Upper lobe of left lung (tissue), 6 donors: Measurements from ENCODE around the gene CCDC82. TPM values are rescaled to one million over a fixed set of nuclear protein-coding genes. Genes with fewer than 3 reads are reported as not detected.
A peak's percentile ranks its signal among the peaks of the same experiment; 100 is the strongest.

Experiments used
- ATAC-seq, 2 donors: fragments of 200-7000 bp; cut with Tn5 transposase; one replicate each; pipeline ENCODE4 v1.9.1; 2022; ENCODE audit warnings: mild to moderate bottlenecking in 2 of 2, moderate library complexity in 2 of 2; ENCODE audit not compliant: low FRiP score in 2 of 2
- DNase-seq, 2 donors: peaks; one replicate each; pipeline ENCODE4 v3.0.0-alpha.2; 2019 to 2020
- H3K27ac ChIP-seq, 4 donors: fragments of 200-600 bp; sonication (generic); one replicate each; pipeline ENCODE4 v1.5.1; 2016 to 2019
- H3K27me3 ChIP-seq, 4 donors: fragments of 200-600 bp; sonication (generic); one replicate each; pipeline ENCODE4 v1.5.1; 2017 to 2019
- H3K36me3 ChIP-seq, 4 donors: fragments of 200-600 bp; sonication (generic); one replicate each; pipeline ENCODE4 v1.5.1; 2016 to 2019
- H3K4me1 ChIP-seq, 4 donors: fragments of 200-600 bp; sonication (generic); one replicate each; pipeline ENCODE4 v1.5.1; 2018 to 2019
- H3K4me3 ChIP-seq, 4 donors: fragments of 200-600 bp; sonication (generic); one replicate each; pipeline ENCODE4 v1.5.1; 2017 to 2019; ENCODE audit warnings: mild to moderate bottlenecking in 2 of 4, moderate library complexity in 1 of 4
- H3K9me3 ChIP-seq, 4 donors: fragments of 200-600 bp; sonication (generic); one replicate each; pipeline ENCODE4 v1.5.1; 2018 to 2019
- EP300 ChIP-seq, 4 donors: sonication (generic); formaldehyde crosslinking; IDR thresholded peaks; one replicate each; pipeline ENCODE4 v1.5.1; 2017; ENCODE audit warnings: antibody characterized with exemption in 4 of 4, control low read depth in 2 of 4
- POLR2A ChIP-seq, 4 donors: fragments of 450-650 bp; IDR thresholded peaks; one replicate each; pipeline ENCODE4 v1.5.1; 2016 to 2017; ENCODE audit warnings: antibody characterized with exemption in 4 of 4, mild to moderate bottlenecking in 2 of 4
- POLR2AphosphoS5 ChIP-seq, 2 donors: sonication (generic); formaldehyde crosslinking; IDR thresholded peaks; one replicate each; pipeline ENCODE4 v1.5.1; 2017; ENCODE audit warnings: antibody characterized with exemption in 2 of 2
- WGBS, 2 donors: methylation state at CpG; one replicate each; pipeline ENCODE4 v1.1.5; 2017 to 2018; 5-methylcytosine and 5-hydroxymethylcytosine counted together
- total RNA-seq, 6 donors: library from RNA; depleted of rRNA in 4 of 6; stranded (reverse); fragments of >200 nt in 4 of 6; gene quantifications; one replicate each; pipeline versions ENCODE4 v1.1.0 to v1.2.1, GENCODE V29; 2016 to 2021
- TF ChIP-seq, protein P1 (sequence below), 6 experiments: fragments of 450-650 bp in 4 of 6; fragments of 200-600 bp in 2 of 6; sonication (generic) in 2 of 6; IDR thresholded peaks; one replicate each; pipeline ENCODE4 v1.5.1; 2016 to 2019; ENCODE audit warnings: antibody characterized with exemption in 6 of 6
- donor health status: DM: no; HTN: no; CAD: no; lungs with moderate emphysema.
- donor health status: DM: no; HTN: yes; CAD: no; lungs with severe emphysema.

Gene CCDC82
- total RNA-seq, 6 donors from 2014 or later = 21.0 to 116 (median 32.9) TPM

DNA sequence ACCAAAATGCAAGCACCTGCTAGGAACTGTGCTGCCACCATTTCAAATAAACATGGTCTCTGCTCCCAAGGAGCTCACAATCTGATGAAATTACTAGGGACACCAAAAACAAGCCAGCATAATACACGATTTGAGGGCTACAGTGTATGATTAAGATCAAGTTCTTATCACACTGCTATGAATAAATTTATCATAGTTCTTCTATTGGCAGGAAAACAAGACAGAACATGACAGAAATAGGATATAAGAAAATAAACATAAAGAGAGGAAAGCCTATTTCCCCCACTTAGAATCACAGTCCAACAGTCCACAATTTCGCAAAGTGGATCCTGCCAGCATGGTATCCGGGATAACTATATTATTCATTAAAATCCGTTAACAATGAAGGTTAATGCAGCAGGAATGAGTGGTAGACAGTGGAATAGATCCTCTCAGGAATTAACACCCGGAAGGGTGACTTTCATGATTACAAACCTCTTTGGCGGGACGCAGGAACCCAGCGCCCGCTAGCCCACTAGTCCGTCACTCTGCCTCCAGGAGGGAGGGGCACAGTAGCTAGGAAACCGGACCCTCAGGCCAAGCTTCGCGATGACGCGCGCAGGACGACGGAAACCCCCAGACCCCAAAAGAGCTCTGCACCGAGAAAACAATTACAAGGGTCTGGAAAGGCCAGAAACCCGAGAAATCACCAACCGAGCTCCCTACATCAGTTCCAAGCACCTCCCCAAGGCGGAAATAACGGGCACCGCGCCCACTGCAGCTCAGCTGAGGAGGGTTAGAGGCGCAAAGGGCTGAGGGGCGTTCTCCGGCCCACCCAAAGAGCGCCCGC lies 607 bp downstream of the CCDC82 start:
- H3K4me1 ChIP-seq = peaks cover 16 to 33% (median 22%) of the 10 kb centered on the region in 4 donors
- H3K4me3 ChIP-seq = peak overlapping the region; percentile 86 to 96 (median 93)
- no peaks in the 10 kb centered on the region for H3K36me3 ChIP-seq
- ATAC-seq = peak; percentile 71 to 78
- H3K9me3 ChIP-seq = no peaks in the 10 kb centered on the region
- WGBS, 2 donors = 0 to 1% methylated on average over 26 of the region's 30 CpGs
- peak overlapping the region; percentile 92 to 98 (median 94) for H3K27ac ChIP-seq
- no peak for TF ChIP-seq EP300 (IDR thresholded peaks at IDR 0.05)
- TF ChIP-seq, protein P1, sequence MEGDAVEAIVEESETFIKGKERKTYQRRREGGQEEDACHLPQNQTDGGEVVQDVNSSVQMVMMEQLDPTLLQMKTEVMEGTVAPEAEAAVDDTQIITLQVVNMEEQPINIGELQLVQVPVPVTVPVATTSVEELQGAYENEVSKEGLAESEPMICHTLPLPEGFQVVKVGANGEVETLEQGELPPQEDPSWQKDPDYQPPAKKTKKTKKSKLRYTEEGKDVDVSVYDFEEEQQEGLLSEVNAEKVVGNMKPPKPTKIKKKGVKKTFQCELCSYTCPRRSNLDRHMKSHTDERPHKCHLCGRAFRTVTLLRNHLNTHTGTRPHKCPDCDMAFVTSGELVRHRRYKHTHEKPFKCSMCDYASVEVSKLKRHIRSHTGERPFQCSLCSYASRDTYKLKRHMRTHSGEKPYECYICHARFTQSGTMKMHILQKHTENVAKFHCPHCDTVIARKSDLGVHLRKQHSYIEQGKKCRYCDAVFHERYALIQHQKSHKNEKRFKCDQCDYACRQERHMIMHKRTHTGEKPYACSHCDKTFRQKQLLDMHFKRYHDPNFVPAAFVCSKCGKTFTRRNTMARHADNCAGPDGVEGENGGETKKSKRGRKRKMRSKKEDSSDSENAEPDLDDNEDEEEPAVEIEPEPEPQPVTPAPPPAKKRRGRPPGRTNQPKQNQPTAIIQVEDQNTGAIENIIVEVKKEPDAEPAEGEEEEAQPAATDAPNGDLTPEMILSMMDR (IDR thresholded peaks at IDR 0.05) = peak in 1 of 6 experiments; percentile 32
- DNase-seq = peak in 1 of 2 donors; percentile 56
- H3K27me3 ChIP-seq = no peaks in the 10 kb centered on the region

DNA sequence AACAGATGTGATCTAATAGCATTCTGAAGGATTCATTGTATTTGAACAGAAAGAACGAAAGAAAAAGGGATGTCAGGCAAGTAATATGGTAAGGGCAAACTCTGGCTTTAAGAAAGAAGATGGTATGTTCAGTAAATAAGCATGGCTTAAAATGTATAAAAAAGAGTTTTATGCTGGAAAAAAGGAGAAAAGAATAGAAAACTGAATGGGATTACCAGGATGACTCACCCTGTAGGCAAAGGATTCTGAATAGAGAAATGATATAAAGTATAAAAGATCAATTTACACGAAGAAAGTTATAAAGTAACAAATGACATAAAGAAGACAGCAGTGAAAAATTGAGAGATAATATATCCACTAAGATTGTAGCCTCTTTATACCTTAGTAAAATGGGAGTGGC lies 4.5 kb downstream of the CCDC82 start:
- H3K36me3 ChIP-seq = peaks cover 3 to 30% (median 5%) of the 10 kb centered on the region in 4 donors
- no peak for DNase-seq
- TF ChIP-seq POLR2A (IDR thresholded peaks at IDR 0.05) (no peak), POLR2AphosphoS5 (IDR thresholded peaks at IDR 0.05) (no peak), EP300 (IDR thresholded peaks at IDR 0.05) (no peak)
- TF ChIP-seq, protein P1 (IDR thresholded peaks at IDR 0.05) = no peak
- H3K4me1 ChIP-seq = peaks cover 10 to 19% (median 16%) of the 10 kb centered on the region in 4 donors
- no peaks in the 10 kb centered on the region for H3K9me3 ChIP-seq
- H3K4me3 ChIP-seq = no peak overlapping the region
- no peak overlapping the region for H3K27ac ChIP-seq
- 77 to 91% methylated on average over 2 of the region's 2 CpGs for WGBS, 2 donors
- no peak for ATAC-seq
- H3K27me3 ChIP-seq = no peaks in the 10 kb centered on the region

- TF ChIP-seq POLR2A (IDR thresholded peaks at IDR 0.05) (no peak), POLR2AphosphoS5 (IDR thresholded peaks at IDR 0.05) (no peak), EP300 (IDR thresholded peaks at IDR 0.05) (no peak)
- TF ChIP-seq, protein P1 (IDR thresholded peaks at IDR 0.05) = no peak
- no peak for ATAC-seq
- Histone ChIP-seq H3K36me3 (peaks cover 3 to 36% (median 5%) of the 10 kb centered on the region in 4 donors), H3K4me1 (peaks cover 10 to 19% (median 16%) of the 10 kb centered on the region in 4 donors), H3K27ac (no peak overlapping the region), H3K27me3 (no peaks in the 10 kb centered on the region), H3K9me3 (no peaks in the 10 kb centered on the region), H3K4me3 (no peak overlapping the region)
- DNase-seq = no peak
- whole genome bisulfite sequencing, 2 donors = 61 to 63% methylated on average over 3 of the region's 3 CpGs
These were observed 5.6 kb downstream of the CCDC82 start for GRCh38 chr11:96384156-96384555.

DNA sequence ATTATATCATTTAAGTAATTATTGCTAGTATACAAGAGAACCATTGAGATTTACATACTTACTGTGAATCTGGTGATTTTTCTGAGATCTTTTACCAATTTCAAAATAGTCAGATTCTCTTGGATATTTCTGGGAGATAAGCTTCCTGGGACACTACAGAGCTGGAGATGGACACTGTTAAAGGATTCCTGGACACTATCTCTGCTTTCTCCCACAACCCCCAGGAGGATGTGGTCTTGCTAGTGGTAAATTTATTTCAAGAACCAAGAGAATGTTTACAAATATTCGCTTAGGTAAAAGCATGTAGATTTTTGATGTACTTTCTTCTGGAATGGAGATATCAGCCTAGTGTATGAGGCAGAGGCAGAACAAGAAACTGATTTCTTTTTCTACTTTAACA lies 12.9 kb downstream of the CCDC82 start:
- Histone ChIP-seq H3K9me3 (no peaks in the 10 kb centered on the region), H3K4me1 (no peaks in the 10 kb centered on the region), H3K36me3 (peaks cover 3 to 42% (median 6%) of the 10 kb centered on the region in 4 donors), H3K4me3 (no peak overlapping the region), H3K27me3 (no peaks in the 10 kb centered on the region), H3K27ac (no peak overlapping the region)
- WGBS, 2 donors = 74 to 90% methylated on average over 1 of the region's 1 CpG
- no peak for DNase-seq
- no peak for TF ChIP-seq POLR2AphosphoS5 (IDR thresholded peaks at IDR 0.05)
- TF ChIP-seq, protein P1 (IDR thresholded peaks at IDR 0.05) = no peak
- no peak for TF ChIP-seq EP300 (IDR thresholded peaks at IDR 0.05)
- no peak for TF ChIP-seq POLR2A (IDR thresholded peaks at IDR 0.05)
- ATAC-seq = no peak
